Left colon (tissue), 2 donors: ENCODE measurements around the gene CTXND1. TPM values are rescaled to one million over a fixed set of nuclear protein-coding genes. Genes with fewer than 3 reads are reported as not detected.

Experiments
- ATAC-seq: fragments of 200-7000 bp; cut with Tn5 transposase; one replicate; pipeline ENCODE4 v1.9.1; 2020; ENCODE audit warnings: mild to moderate bottlenecking, moderate library complexity
- DNase-seq, 2 donors: peaks; one replicate each; pipeline ENCODE4 v3.0.0-alpha.2; 2020
- intact Hi-C, 2 donors: fragments of 100-400 bp; cut with DNase I in 1 of 2; cut with micrococcal nuclease in 1 of 2; formaldehyde crosslinking; loops; one replicate each; pipeline versions ENCODE4 v1.11.2 to v1.14.0; 2022; cut with DNase I, micrococcal nuclease
- total RNA-seq, 2 donors: library from RNA; stranded (reverse); fragmentation: NEBNext Ultra II Directional; extraction: Animal tissue kit (Norgen Biotek cat#: 25700); gene quantifications; one replicate each; pipeline ENCODE4 v1.2.1, GENCODE V29; 2021
- donor health status: DM: no; HTN: no; CAD: no.
- donor health status: DM: yes; HTN: yes; CAD: no.

CTXND1 gene
- total RNA-seq, 2 donors from 2014 or later, result 0.15 to 0.42 TPM

DNA sequence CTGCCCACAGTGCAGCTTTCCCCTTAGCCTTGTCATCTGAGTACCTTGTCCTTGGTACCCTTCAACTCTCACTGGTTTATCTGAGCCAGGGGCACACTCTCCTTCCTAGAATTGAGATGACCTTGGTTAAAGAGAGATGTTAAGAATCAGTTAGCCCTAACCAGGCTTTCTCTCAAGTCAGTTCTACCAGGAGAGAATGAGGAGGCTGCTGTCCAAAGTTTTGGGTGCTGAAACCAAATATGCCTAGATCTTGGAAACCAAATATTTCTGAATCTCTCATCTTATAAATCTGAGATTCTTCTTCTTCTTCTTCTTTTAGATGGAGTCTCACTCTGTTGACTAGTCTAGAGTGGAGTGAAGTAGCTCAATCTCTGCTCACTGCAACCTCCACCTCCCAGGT lies 12.0 kb upstream of the CTXND1 start:
- intact Hi-C loops, result no loop called here
- ATAC-seq, result no peak
- no peak for DNase-seq

DNA sequence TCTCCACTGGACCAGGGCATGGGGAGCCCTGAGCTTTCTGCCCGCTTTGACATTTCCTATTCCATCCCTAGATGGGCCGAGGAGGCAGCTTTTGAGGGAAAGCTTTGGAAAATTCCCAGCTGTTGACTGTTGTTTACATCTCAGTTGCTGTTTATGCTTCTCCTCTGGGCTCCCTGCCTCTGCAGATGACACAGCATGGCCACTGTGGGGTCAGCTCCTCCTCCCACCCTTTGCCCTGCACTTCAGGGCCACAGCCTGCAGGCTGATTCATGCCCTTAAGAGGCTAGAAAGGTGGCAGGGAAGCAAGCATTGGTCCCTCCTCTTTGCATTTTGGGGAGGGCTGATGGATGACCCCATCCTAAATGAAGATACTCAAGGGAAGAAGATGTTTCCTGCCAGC lies 8.5 kb upstream of the CTXND1 start:
- ATAC-seq (no peak), DNase-seq (no peak)
- intact Hi-C loops, result no loop called here

DNA sequence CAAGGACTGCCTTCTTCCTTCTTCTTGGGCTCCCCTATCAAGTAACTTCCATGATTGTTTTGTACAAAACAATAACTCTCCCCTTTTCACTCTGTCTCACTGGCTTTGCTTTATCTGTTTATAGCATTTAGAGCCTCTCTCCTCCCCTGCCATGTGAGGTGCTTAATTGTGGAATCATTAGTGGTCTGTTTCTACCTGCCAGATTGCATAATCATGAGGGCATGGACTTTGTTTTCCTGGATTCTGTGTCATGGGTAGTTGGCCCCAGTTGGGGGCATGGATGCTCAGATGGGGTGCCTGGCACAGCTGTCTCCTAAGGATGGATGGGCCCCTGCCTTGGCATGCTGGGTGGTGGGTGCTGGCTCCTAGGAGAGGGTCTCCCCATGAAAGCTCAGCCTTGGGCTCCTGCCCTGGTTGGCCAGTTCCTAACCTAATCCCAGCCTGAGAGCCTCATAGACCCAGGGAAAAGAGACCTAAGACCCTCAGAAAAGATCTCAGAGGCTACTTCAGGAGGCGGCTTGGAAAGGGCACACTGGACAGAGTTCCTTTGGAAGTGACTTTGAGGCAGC lies 8.0 kb upstream of the CTXND1 start:
- no peak for DNase-seq
- no peak for ATAC-seq
- intact Hi-C loops, result no loop called here

DNA sequence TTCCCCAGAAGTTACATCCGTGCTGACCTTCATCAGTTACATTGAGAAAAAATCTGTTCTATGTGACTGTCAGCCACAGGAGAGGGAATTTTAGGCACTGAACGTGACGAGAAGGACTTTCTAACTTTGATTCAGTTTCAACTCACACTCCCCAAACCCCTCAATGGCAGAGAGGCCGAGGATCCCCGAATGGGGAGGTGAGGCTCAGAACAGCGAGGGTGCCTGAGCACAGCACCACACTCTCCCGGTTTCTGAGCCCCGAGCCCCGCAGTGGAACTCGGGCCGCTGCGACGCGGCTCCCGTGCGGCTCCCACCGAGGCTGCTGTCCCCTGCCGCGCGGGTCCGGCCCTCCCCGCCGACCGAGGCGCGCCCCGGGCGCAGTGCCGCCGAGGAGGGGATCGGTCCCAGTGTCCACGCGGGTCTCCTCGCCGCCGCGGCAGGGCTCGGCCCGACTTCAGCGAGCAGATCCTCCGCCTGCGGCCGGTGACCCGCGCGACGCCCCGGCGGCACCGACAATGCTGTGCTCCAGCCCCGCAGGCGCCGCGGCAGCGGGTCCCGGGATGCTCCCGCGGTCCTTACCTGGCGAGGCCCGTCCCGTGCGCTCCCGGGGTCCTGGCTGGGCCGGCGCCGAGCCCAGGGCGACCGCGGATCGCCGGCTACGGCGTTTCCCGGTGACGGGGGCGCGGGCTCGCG lies 439 bp downstream of the CTXND1 start:
- no peak for DNase-seq
- ATAC-seq, result no peak
- intact Hi-C loops, result no loop called here

DNA sequence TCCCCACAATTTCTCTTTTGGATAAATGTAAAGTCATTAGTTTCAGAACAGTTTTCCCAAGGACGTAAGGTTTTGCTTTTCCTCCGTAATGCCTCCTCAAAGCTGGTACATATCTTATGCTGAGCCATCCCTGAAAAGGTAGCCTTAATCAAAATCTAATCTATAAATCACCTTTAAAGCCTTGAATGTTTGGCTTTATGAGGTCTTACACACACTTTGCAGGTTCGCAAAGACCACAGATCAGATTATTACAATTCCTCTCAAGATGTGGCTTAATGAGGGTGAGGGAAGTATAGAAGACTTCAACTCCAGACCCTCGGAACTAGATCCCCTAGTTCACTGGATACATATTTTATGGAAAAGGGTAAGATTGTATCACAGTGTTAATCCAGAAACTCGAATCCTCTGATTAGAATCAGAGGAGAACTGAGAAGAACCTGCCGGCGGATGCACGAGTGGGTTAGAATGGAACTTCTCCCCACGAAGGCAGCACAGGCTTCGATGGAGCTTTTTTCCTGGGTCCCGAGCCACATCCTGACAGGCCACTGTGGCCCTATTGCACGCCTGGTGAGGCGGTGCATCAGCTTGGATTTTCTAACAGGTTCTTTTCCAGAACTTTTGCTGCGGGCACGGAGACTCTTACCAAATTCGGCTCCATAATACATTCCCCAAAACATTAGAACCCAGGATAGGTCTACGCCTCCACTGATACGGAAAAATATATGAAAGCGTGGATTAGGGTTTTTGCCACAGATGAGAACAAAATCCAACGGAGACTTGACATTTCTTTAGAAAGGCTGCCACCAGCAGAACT lies 1.2 kb downstream of the CTXND1 start:
- DNase-seq, result no peak
- no peak for ATAC-seq
- intact Hi-C loops, result no loop called here

DNA sequence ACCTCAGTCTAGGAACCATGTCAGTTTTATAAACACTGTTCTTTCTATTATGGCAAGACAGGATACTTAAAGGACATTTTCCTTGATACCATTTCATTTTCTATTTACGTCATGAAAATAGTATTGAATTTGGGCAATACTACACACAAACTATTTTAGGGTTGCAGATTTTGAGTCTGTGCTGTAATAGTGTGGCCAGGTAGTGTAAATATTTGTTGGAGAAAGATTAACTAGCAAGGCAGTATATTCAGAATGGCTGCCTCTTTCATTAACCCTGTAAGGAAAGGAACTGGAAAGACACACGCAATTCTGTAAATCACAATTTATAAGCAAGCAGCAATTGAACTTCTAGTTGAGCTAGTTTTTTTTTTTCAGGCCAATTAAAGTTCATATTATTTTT lies 2.0 kb downstream of the CTXND1 start:
- ATAC-seq, result no peak
- DNase-seq, result no peak
- intact Hi-C loops, result no loop called here

DNA sequence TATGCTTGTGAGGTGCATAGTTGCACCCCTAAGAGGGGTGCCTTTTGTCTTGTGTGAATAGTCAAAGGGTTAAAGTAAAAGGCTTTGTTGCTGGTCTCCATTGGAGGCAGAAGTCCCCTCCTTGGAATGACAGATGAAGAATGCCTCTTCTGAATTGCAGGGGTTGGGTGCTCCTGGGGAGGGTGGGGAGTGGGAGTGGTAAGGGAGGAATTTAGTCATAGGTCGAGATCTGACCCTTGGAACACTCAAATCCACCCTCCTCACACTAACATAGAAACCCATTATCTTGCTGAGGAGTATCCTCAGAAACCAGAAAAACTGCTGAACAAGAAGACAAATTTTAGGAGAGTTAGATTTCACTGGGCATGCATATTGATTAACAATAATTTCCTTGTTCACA lies 4.7 kb downstream of the CTXND1 start:
- ATAC-seq, result no peak
- intact Hi-C loops, result no loop called here
- DNase-seq, result no peak

DNA sequence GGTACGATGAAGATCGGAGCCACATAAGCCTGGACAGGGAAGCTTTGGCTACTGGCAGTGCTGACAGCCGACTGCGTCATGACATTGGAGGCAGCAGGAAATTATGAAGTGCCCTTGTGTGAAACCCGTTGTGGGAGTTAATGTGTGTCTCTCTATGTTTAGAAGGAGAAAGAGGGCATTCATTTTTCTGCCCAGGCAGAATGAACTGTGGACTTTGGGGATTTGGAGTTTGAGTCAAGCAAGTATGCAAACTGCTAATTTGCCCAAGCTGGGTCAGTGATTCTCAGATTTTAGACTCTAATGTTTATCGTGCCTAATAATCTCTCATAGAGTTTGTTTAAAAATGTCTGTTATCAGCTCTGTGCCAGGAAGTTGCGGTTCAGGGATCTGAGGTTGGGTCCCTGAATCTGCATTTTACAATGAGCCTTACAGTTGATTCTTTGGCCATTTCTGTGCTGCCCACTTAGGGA lies 5.6 kb downstream of the CTXND1 start:
- no peak for DNase-seq
- intact Hi-C loops, result no loop called here
- ATAC-seq, result no peak

DNA sequence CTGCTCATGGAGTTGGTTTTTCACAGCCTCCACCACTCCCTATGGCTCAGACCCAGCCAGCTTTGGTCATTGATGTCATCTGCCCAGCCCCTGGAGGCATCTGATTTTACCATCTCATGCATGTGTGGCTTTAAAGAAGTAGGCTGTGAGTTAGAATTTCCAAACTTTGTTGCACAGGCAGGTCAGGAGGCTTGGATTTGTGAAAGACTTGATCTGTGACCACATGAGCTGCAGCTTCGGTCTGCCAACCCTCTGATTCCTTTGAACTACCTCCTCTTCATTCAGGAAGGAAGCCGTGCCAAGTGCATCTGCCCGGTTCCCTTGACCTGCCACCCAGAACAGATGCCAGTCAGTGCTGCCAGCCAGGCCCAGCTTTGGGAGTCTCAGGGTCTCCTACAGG lies 9.2 kb downstream of the CTXND1 start:
- intact Hi-C loops, result no loop called here
- ATAC-seq (no peak), DNase-seq (no peak)

DNA sequence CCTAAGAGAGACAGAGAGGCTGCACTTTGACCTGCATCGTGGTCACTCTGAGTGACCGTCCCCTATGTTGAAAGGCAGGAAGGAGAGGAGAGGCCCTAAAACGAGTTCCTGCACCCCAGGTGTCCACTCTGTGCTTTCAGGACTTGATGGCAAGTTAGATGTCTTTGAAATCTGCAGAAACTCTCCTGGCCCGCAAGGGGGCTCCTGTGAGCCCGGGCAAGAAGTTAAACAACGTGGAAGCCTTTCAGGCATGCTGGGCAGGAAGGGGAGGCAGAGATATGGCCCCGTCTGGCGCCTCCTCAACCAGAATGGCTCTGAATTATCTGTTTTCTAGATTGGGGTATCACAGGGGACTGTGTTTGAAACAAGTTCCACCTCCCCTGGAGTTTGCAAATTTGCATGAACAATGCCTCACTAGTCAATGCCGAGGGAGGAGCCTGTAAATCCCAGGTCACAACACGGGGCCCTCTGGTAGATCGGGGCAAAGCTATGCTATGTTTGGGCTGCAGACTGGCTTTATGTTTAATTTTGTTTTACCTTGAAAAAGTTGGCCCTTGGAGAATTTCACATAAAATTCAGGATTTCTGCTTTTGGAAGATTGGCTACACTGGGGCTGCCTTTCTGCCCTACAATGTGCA lies 9.8 kb downstream of the CTXND1 start:
- no peak for ATAC-seq
- intact Hi-C loops, result no loop called here

DNA sequence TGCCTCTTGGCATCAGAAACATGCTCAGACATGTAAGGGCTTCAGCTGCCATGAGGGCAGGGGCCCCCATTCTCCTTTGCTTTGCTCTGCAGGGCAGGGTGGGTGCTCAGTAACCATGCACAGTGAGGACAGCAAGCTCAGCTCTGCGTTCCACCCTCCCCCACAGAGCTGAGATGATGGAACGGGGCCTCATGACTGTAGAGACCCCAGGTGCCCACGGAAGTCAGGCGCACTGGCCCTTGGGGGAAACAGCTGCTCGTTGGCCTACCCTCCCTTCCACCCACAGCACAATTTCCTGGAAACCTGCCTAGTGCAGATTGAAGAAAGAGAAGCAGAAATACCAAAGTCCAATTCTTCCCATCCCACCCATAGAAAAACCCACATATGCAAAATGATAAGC lies 10.5 kb downstream of the CTXND1 start:
- DNase-seq (no peak), ATAC-seq (no peak)
- intact Hi-C loops, result no loop called here

More for the DNA sequence above, 9.8 kb downstream of the CTXND1 start:
- peak in 1 of 2 donors; percentile 7 for DNase-seq

DNA sequence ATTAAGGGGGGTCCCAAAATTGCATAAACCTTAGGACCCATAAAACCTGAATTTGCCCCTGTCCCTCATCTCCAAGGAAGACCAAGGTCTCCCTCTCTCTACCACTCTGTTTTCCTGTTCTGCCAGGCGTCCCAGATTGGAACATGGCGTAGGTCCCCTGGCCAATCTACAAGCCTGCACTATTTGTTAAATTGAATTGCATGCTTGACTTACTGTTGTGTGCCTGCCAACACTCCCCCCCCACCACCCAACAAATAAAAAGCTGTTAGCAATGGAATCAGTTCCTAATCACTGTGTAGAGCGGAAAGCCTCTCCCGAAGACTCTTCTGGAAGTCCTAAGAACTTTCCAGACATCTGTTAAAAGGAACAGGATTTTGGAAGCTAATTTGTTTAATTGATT lies 11.7 kb downstream of the CTXND1 start:
- ATAC-seq (no peak), DNase-seq (no peak)
- intact Hi-C loops, result no loop called here

DNA sequence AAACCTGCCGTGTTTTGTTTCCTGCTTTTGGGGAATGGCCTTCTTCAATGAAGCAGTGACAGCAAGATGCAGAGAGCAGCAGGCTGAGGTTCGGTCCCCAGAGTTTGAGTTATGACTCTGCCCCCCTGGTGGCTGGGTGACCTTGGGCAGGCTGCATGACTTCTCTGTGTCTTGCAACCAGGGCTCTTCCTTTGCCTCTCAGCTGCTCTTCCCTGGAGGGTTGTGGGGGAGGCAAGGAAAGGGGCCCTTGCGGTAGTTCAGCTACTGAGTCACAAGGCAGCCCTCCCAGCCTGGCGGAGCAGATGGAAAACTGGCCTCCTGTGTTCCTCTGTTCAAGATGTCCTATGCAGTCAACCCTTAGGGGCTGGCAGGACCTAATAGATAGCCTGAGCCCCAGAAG lies 17.1 kb downstream of the CTXND1 start:
- DNase-seq, result peak in 1 of 2 donors; percentile 52
- intact Hi-C loops, result no loop called here
- ATAC-seq, result peak; percentile 45

DNA sequence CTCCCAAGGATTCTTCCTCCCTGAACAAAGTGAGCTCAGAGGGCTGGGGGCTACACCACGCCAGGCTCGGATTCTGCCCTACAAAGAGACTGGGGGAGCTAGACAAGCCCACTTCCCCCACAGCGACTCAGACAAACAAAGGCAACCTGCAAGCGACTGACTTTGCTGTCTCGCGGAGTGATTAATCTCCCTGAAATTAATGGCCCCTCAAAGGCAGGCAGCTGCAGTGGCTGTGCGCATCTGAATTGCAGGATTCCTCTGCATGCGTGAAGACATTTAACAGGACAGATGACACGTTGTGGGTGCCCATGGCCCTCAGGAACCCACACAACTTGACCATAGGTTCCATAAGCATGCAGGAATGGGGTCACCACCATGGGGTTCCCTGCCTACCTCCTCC lies 18.4 kb downstream of the CTXND1 start:
- intact Hi-C loops, result no loop called here
- ATAC-seq, result no peak

DNA sequence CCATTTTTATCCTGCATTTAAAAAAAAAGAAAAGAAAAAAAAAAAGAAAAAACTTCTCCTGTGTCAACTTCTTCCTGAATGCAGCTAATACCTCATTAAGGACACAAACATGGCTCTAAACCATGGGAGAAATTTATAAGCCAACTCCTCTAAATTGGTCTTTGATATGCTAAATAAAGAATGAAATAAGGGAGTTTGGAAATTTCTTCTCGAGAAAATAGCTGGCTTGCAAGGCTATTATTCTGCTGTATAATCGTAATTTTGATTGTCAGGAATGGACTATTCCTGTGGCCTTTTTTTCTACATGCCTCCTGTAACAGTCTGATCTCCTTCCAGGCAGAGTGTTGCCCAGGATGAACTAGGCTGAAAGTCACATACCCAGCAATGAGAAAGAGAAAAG lies 20.6 kb downstream of the CTXND1 start:
- DNase-seq (no peak), ATAC-seq (no peak)
- intact Hi-C loops, result no loop called here

More for the DNA sequence above, 18.4 kb downstream of the CTXND1 start:
- DNase-seq, result no peak

DNA sequence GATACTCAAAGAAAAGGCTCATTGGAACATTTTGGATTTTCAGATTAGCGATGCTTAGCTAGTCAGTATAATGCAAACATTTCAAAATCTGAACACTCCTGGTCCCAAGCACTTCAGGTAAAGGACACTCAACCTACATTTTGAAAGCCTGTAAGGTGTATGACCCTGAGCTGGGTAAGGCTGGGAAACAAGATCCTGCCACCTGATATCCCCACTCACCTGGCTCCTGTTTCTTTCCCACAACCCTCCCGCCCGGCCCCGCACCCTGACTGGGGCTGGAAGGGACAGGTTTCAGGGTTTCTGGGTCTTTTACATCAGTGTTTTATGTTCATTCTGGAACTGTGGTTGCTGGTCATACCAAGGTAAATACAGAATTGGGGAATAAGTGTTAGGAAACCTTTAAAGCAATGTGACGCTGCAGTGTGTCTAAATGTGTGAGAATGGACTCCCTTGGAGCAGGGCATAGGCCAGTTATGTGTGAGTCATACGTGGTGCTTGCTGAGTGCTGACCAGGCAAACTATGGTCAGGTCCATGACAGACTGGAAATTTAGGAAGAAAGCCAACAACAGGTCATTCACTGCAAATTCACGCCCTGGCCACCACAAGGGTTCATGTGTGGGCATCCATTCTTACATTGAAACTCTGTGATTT lies 22.9 kb downstream of the CTXND1 start:
- no peak for DNase-seq
- intact Hi-C loops, result no loop called here
- no peak for ATAC-seq

DNA sequence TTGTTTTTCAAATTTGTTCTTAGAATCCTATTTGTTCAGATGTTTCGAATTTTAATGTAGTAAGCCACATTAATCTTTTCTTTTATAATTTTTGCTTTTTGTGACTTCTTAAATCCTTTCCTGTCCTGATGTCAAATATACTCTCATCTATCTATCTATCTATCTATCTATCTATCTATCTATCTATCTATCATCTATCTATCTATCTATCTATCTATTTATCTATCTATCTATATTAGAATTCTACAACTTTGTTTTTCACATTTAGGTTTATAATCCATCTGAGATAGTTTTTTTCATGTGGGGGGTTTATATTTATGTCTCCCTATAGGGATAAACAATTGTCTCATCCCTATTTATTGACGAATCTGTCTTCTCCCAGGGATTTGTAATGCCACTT lies 32.1 kb downstream of the CTXND1 start:
- intact Hi-C loops, result no loop called here
- no peak for DNase-seq
- ATAC-seq, result no peak

DNA sequence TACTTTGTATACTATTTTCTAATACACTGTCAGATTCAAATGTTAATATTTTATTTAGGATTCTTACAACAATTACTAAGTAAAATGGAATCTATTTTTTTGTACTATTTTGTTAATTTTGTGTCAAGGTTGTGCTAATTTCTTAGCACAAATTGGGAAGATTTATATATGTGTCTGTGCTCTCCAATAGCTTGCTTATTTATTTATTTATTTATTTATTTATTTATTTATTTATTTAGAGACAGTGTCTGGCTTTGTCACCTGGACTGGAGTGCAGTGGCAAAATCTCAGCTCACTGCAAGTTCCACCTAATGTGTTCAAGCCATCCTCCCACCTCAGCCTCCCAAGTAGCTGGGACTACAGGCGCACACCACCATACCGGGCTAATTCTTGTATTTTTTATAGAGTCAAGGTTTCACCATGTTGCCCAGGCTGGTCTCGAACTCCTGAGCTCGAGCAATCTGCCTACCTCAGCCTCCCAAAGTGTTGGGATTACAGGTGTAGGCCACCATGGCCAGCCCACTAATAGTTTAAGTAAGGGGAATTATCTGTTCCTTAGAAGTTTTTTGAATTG lies 34.6 kb downstream of the CTXND1 start:
- DNase-seq, result no peak
- intact Hi-C loops, result no loop called here
- no peak for ATAC-seq

DNA sequence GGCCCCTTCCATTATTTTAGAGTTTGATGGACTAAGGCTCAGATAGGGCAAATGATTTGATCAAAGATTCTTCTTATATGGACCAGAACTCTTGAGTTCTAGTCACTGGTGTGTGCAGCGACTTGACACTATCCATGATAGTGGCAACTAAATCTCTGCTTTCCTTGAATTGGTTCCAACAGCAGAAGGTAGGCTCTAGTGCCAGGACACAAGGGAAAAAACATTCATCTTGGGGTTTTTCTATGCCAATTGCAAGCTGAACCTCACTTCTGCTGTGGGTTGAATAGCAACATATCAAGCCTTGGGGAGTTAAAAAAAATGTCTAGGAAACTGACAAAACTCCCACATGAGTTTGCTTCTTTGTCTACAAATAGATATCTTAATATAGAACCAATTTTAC lies 35.1 kb downstream of the CTXND1 start:
- intact Hi-C loops, result no loop called here
- DNase-seq (no peak), ATAC-seq (no peak)
